Choroid plexus epithelial cell (primary cell): ENCODE measurements around the gene ZNF512.
"Not testable (repeated sequence)": the region's sequence is repeated elsewhere in the genome, so short reads cannot be mapped to it uniquely, and the experiment has no call there.

Experiments
- DNase-seq: peaks from one replicate; pipeline ENCODE4 v3.0.0-alpha.2; 2010; ENCODE audit warnings: low read depth
- H3K4me3 ChIP-seq: 2 replicates; pipeline ENCODE4 v1.5.1; 2011; ENCODE audit warnings: low read depth, mild to moderate bottlenecking, control low read depth, low read length, moderate library complexity
- TF ChIP-seq, protein P1 (sequence below): conservative IDR thresholded peaks from 2 replicates; pipeline ENCODE4 v1.5.1; 2011; ENCODE audit warnings: low read depth, mild to moderate bottlenecking, control low read depth, inconsistent platforms, low read length, moderate library complexity

ZNF512 gene, protein sequence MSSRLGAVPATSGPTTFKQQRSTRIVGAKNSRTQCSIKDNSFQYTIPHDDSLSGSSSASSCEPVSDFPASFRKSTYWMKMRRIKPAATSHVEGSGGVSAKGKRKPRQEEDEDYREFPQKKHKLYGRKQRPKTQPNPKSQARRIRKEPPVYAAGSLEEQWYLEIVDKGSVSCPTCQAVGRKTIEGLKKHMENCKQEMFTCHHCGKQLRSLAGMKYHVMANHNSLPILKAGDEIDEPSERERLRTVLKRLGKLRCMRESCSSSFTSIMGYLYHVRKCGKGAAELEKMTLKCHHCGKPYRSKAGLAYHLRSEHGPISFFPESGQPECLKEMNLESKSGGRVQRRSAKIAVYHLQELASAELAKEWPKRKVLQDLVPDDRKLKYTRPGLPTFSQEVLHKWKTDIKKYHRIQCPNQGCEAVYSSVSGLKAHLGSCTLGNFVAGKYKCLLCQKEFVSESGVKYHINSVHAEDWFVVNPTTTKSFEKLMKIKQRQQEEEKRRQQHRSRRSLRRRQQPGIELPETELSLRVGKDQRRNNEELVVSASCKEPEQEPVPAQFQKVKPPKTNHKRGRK

DNA sequence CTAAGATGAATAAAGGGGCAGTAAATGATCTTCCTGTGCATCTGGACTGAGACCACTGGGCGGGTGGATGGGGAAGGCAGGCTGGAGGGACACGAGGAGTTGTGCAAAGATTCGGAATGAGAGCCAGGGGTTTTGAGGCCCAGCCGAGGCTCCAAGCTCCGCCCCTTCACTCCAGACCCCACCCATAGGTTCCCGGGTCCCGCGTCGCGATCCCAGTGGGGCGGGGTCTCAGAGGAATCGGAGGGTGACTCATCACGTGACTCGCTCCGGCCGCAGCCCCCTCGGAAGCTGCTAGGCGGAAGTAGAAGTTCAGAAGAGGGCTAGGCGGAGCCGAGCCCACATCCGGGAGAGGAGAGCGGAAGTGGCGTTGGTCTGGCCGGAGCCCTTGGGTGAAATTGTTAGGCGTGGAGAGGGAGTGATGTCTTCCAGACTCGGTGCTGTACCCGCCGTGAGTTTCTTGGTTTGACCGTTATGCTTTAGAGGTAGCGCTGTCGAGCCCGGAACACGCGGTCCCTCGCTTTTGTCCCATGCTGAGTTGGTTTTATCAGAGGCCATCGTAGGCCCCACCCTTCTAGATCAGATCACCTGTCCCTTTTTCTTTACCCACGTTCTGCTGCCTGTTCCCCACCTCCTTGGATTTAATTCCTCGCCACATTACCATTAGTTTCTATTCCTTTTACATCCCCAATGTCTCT lies at the start of gene ZNF512:
TSS of gene ZNF512 (plus strand) at position 348 of the 695 bp plus-strand sequence. CDS start at position 419, 71 bp downstream.
- TF ChIP-seq, protein P1, sequence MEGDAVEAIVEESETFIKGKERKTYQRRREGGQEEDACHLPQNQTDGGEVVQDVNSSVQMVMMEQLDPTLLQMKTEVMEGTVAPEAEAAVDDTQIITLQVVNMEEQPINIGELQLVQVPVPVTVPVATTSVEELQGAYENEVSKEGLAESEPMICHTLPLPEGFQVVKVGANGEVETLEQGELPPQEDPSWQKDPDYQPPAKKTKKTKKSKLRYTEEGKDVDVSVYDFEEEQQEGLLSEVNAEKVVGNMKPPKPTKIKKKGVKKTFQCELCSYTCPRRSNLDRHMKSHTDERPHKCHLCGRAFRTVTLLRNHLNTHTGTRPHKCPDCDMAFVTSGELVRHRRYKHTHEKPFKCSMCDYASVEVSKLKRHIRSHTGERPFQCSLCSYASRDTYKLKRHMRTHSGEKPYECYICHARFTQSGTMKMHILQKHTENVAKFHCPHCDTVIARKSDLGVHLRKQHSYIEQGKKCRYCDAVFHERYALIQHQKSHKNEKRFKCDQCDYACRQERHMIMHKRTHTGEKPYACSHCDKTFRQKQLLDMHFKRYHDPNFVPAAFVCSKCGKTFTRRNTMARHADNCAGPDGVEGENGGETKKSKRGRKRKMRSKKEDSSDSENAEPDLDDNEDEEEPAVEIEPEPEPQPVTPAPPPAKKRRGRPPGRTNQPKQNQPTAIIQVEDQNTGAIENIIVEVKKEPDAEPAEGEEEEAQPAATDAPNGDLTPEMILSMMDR, result no peak
- DNase-seq, result peak; percentile 96
- H3K4me3 ChIP-seq, result peak within 1 kb of the TSS; percentile 80

DNA sequence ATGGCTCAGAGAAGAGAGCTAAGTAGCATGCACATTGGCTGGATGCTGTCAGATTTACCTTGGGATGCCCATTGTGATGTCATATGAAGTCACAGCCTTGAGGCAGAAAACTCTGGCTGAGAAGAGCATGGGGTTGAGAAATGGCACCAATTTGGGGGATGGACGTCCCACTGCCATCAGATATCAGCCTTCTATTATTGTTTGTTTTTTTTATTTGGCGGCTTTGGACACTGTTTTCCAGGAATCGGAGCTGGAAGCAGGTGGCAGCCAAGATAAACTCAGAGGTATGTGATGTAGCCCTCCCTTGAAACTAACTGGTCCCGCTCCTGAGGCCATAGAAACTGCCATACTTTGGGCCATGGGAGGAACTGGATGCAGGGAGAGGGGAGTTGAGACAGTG lies 45.6 kb upstream of the ZNF512 start:
- no peak for DNase-seq
- H3K4me3 ChIP-seq, result no peak overlapping the region
- TF ChIP-seq, protein P1, result no peak

DNA sequence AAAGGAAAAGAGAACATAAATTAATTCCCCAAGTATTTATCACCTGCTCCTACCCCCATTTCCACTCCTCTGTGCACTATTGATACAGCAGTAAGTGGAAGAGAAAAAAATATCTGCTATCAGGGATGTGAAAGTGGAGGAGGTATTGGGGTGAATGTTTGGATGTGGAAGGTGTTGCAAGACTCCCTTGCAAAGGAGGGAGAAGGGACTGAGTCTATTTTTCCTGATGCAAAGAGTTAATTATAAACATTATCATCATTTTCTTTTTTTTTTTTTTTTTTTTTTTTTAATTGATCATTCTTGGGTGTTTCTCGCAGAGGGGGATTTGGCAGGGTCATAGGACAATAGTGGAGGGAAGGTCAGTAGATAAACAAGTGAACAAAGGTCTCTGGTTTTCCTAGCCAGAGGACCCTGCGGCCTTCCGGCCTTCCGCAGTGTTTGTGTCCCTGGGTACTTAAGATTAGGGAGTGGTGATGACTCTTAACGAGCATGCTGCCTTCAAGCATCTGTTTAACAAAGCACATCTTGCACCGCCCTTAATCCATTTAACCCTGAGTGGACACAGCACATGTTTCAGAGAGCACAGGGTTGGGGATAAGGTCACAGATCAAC lies 43.9 kb upstream of the ZNF512 start:
- H3K4me3 ChIP-seq, DNase-seq: not testable (repeated sequence)

DNA sequence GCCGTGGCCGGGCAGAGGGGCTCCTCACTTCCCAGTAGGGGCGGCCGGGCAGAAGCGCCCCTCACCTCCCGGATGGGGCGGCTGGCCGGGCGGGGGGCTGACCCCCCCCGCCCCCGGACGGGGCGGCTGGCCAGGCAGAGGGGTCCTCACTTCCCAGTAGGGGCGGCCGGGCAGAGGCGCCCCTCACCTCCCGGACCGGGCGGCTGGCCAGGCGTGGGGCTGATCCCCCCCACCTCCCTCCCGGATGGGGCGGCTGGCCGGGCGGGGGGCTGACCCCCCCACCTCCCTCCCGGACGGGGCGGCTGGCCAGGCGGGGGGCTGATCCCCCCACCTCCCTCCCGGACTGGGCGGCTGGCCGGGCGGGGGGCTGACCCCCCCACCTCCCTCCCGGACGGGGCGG lies 43.2 kb upstream of the ZNF512 start:
- not testable (repeated sequence) for H3K4me3 ChIP-seq, DNase-seq

DNA sequence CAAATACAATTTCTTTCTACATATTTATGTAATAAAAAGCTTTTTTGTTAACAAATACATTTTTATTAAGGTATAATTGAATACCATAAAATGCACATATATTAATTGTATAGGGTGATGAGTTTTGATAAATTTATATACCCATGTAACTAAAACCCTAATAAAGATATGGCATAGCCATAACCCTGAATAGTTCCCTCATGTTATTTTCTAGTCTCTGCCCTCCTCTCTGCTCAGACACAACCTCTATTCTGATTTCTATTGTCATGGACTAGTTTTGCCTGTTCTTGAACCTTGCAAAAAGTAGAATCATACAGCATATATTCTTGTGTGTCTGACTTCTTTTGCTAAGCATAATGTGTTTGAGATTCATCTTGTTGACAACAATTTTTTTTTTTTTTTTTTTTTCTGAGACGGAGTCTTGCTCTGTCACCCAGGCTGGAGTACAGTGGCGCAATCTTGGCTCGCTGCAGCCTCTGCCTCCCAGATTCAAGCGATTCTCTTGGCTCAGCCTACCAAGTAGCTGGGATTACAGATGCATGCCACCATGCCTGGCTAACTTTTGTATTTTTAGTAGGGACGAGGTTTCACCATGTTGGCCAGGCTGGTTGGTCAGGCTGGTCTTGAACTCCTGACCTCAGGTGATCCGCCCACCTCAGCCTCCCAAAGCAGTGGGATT lies 38.6 kb upstream of the ZNF512 start:
- H3K4me3 ChIP-seq, result no peak overlapping the region
- TF ChIP-seq, protein P1, result no peak
- no peak for DNase-seq

DNA sequence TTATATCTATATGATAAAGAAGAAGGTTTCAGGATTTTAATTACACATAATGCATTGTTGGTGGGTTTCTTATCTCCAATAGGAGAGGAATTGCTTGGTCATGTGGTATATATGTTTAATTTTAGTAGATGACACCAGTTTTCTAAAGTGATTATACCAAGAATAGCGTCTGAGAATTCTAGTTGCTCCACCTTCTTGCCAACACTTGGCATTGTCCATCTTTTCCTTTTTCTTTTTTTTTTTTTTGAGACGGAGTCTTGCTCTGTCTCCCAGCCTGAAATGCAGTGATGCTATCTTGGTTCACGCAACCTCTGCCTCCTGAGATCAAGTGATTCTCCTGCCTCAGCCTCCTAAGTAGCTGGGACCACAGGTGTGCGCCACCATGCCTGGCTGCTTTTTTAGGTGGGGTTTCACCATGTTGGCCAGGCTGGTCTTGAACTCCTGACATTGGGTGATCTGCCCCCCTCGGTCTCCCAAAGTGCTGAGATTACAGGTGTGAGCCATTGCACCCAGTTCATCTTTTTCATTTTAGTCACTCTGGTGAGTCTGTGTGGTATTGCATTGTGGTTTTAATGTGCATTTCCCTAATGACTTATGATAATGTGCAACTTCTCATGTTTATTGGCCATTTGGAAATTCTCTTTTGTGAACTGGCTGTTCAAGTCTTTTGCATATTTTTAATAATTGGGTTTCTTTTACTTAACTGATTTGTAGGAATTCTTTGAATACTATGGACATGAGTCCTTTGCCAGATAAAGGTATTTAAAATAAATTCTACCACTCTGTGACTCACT lies 37.3 kb upstream of the ZNF512 start:
- TF ChIP-seq, protein P1, result no peak
- DNase-seq, result peak; percentile 16

DNA sequence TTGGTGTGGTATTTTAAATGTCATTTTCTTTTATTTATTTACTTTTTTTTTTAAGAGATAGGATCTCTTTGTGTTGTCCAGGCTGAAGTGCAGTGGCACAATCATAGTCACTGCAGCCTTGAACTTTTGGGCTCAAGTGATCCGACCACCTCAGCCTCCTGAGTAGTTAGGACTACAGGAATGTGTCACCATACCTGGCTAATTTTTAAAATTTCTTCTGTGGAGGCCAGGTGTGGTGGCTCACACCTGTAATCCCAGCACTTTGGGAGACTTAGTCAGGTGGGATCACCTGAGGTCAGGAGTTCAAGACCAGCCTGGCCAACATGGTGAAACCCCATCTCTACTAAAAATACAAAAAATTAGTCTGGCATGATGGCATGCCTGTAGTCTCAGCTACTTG lies 33.5 kb upstream of the ZNF512 start:
- TF ChIP-seq, protein P1, result no peak
- no peak for DNase-seq
- H3K4me3 ChIP-seq, result no peak overlapping the region

More for the DNA sequence above, 37.3 kb upstream of the ZNF512 start:
- no peak overlapping the region for H3K4me3 ChIP-seq
